ENCODE measurements around the gene PPP1R3G. TPM values are rescaled to one million over a fixed set of nuclear protein-coding genes. Genes with fewer than 3 reads are reported as not detected.

Gene PPP1R3G
- polyA plus RNA-seq, 1 donor (not counting 4 experiments of a cell fraction or from before 2014, with no cell fraction given) = 0.01 TPM

DNA sequence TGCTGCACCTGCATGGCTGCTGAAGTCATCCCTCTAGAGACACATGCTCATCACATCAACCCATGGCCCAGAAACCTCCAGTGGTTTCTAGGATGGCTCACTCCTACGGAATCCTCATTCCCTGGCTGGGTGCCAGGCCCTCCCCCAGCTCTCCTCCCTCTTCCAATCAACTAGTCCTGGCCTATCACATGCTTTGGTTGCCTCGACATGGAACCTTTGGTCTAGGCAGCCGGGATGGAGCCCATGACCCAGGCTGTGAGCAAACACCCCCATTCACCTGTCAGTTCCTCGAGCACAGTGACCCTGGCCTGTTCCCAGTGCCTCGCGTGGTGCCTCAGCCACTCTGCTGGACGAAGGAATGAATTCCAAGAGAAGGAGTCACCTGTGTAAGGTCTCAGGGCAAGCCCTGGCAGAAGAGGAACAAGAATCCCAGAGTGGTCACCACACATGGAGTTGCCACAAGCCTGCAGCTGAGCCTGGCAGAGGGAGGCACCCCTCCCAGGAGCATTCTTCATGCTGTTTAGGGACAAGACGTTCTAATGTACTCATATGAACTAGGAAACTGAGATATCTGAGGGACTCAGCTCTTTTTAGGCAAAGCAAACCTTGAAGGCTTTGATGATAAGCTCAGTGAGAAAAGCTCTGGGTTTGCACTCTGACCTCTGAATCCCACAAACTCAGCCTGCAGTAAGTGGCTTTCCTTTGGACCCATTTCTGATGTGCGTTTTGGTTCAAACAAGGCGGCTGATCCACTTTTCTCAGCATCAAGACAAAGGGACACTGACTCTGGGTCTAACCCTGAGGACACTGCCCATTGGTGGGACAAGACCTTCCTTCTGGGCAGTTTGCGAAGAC is 40.2 kb downstream of the PPP1R3G start:
- peaks cover 0 to 3% of the 10 kb centered on the region in 2 experiments for H3K36me3 ChIP-seq (ENCODE audit: control insufficient read depth in 2 of 2, extremely low read depth in 1 of 2, insufficient read depth in 2 of 2, low read length in 2 of 2)
- DNase-seq (ENCODE audit: low read depth, low spot score) (peak; percentile 89), FAIRE-seq (no peak)
- no peaks in the 10 kb centered on the region for H3K9me1 ChIP-seq (ENCODE audit: control insufficient read depth, extremely low read depth, insufficient read depth, low read length)
- no peak overlapping the region for H3K4me3 ChIP-seq (ENCODE audit: control insufficient read depth in 2 of 3, extremely low read depth in 1 of 3, insufficient read depth in 2 of 3, low read depth in 1 of 3, low read length in 3 of 3)
- H3K27me3 ChIP-seq (ENCODE audit: control insufficient read depth, extremely low read depth, insufficient read depth, low read length) = no peaks in the 10 kb centered on the region
- no peak overlapping the region for H2AFZ ChIP-seq (ENCODE audit: control insufficient read depth, low read length)
- no peaks in the 10 kb centered on the region for H3K9me3 ChIP-seq (ENCODE audit: control insufficient read depth, low read depth, low read length)
- TF ChIP-seq EZH2 (IDR thresholded peaks at IDR 0.05; ENCODE audit: low read length) = no peak
- no peaks in the 10 kb centered on the region for H4K20me1 ChIP-seq (ENCODE audit: control insufficient read depth, extremely low read depth, insufficient read depth, low read length)
- H3K27ac ChIP-seq (ENCODE audit: control insufficient read depth, insufficient read depth, low read length) = peak overlapping the region; percentile 39
- H3K4me2 ChIP-seq (ENCODE audit: control insufficient read depth, extremely low read depth, insufficient read depth, low read depth, low read length) = peak overlapping the region; percentile 7
- H3K9ac ChIP-seq (ENCODE audit: control insufficient read depth, extremely low read depth, insufficient read depth, low read length) = no peak overlapping the region
- H3K4me1 ChIP-seq (ENCODE audit: control insufficient read depth, extremely low read depth, insufficient read depth, low read length) = peaks cover 18% of the 10 kb centered on the region
- H3K79me2 ChIP-seq (ENCODE audit: control insufficient read depth, insufficient read depth, low read length) = no peaks in the 10 kb centered on the region
- dilution Hi-C loops (cut with MboI; ENCODE audit: extremely low pct_ligation_motif_present, low sequenced_read_pairs) = no loop called here

DNA sequence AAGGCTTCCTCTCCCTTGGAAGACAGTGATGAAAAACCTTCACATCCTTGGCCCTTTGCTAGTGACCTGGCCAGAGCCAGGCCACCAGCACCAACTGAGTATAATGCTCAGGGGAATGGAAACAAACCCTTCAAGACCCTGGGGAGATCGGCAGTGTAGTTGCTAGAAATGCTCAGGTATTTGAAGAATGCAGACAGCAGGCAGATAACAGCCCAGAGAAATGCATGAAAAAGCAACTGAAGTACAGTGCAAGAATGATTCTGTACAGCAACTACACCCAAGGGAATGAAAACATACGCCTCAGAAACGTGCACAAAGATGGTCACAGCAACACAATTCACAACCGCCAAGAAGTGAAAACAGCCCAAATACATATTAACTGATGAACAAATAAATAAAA is 41.1 kb downstream of the PPP1R3G start:
- Histone ChIP-seq H3K9ac (ENCODE audit: control insufficient read depth, extremely low read depth, insufficient read depth, low read length) (no peak overlapping the region), H3K27me3 (ENCODE audit: control insufficient read depth, extremely low read depth, insufficient read depth, low read length) (no peaks in the 10 kb centered on the region), H3K79me2 (ENCODE audit: control insufficient read depth, insufficient read depth, low read length) (no peaks in the 10 kb centered on the region), H3K36me3 (ENCODE audit: control insufficient read depth in 2 of 2, extremely low read depth in 1 of 2, insufficient read depth in 2 of 2, low read length in 2 of 2) (peaks cover 0 to 3% of the 10 kb centered on the region in 2 experiments), H3K4me3 (ENCODE audit: control insufficient read depth in 2 of 3, extremely low read depth in 1 of 3, insufficient read depth in 2 of 3, low read depth in 1 of 3, low read length in 3 of 3) (no peak overlapping the region), H2AFZ (ENCODE audit: control insufficient read depth, low read length) (no peak overlapping the region), H3K4me2 (ENCODE audit: control insufficient read depth, extremely low read depth, insufficient read depth, low read depth, low read length) (no peak overlapping the region), H3K4me1 (ENCODE audit: control insufficient read depth, extremely low read depth, insufficient read depth, low read length) (peaks cover 18% of the 10 kb centered on the region), H3K9me3 (ENCODE audit: control insufficient read depth, low read depth, low read length) (no peaks in the 10 kb centered on the region), H3K9me1 (ENCODE audit: control insufficient read depth, extremely low read depth, insufficient read depth, low read length) (no peaks in the 10 kb centered on the region), H4K20me1 (ENCODE audit: control insufficient read depth, extremely low read depth, insufficient read depth, low read length) (no peaks in the 10 kb centered on the region), H3K27ac (ENCODE audit: control insufficient read depth, insufficient read depth, low read length) (no peak overlapping the region)
- dilution Hi-C loops (cut with MboI; ENCODE audit: extremely low pct_ligation_motif_present, low sequenced_read_pairs) = no loop called here
- FAIRE-seq (no peak), DNase-seq (ENCODE audit: low read depth, low spot score) (no peak)
- no peak for TF ChIP-seq EZH2 (IDR thresholded peaks at IDR 0.05; ENCODE audit: low read length)
- TF ChIP-seq, protein P1, sequence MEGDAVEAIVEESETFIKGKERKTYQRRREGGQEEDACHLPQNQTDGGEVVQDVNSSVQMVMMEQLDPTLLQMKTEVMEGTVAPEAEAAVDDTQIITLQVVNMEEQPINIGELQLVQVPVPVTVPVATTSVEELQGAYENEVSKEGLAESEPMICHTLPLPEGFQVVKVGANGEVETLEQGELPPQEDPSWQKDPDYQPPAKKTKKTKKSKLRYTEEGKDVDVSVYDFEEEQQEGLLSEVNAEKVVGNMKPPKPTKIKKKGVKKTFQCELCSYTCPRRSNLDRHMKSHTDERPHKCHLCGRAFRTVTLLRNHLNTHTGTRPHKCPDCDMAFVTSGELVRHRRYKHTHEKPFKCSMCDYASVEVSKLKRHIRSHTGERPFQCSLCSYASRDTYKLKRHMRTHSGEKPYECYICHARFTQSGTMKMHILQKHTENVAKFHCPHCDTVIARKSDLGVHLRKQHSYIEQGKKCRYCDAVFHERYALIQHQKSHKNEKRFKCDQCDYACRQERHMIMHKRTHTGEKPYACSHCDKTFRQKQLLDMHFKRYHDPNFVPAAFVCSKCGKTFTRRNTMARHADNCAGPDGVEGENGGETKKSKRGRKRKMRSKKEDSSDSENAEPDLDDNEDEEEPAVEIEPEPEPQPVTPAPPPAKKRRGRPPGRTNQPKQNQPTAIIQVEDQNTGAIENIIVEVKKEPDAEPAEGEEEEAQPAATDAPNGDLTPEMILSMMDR (optimal IDR thresholded peaks at IDR 0.05 in 1 of 3, IDR thresholded peaks at IDR 0.05 in 1 of 3, conservative IDR thresholded peaks at IDR 0.05 in 1 of 3; ENCODE audit: extremely low read depth in 1 of 3, insufficient read depth in 2 of 3, low read length in 3 of 3) = no peak

Measured in keratinocyte (primary cell).